Stimulated activated CD4-positive, alpha-beta T cell treated with anti-CD3 and anti-CD28 coated beads, Interleukin-15, amount 100 ng/mL, for 24 hours (primary cell): ENCODE results near the gene GNG11.

Experiments
- DNase-seq: peaks from one replicate; pipeline ENCODE4 v3.0.0-alpha.2; 2020

GNG11 gene

GRCh38 chr7:93949423-93949822, 27.9 kb downstream of the GNG11 start:
- no peak for DNase-seq

GRCh38 chr7:93955304-93955703, 33.8 kb downstream of the GNG11 start:
- no peak for DNase-seq

- DNase-seq: no peak
Measured at GRCh38 chr7:93957767-93958166, 36.2 kb downstream of the GNG11 start.

- no peak for DNase-seq
Measured at GRCh38 chr7:93958216-93958615, 36.7 kb downstream of the GNG11 start.

GRCh38 chr7:93958651-93959050, 37.1 kb downstream of the GNG11 start:
- DNase-seq: no peak

GRCh38 chr7:93960986-93961385, 39.5 kb downstream of the GNG11 start:
- no peak for DNase-seq

GRCh38 chr7:93964262-93964661, 42.7 kb downstream of the GNG11 start:
- no peak for DNase-seq

- no peak for DNase-seq
Measured at GRCh38 chr7:93964813-93965212, 43.3 kb downstream of the GNG11 start.

- DNase-seq: no peak
Measured at GRCh38 chr7:93968911-93969620, 47.5 kb downstream of the GNG11 start.

- no peak for DNase-seq
Measured at GRCh38 chr7:93972029-93972725, 50.6 kb downstream of the GNG11 start.

GRCh38 chr7:93973134-93973533, 51.6 kb downstream of the GNG11 start:
- no peak for DNase-seq

GRCh38 chr7:93977211-93977950, 55.8 kb downstream of the GNG11 start:
- no peak for DNase-seq
